IMR-90 (cell line): ENCODE data around the gene GPR176. TPM values are rescaled to one million over a fixed set of nuclear protein-coding genes. Genes with fewer than 3 reads are reported as not detected.

Experiments used
- ATAC-seq: fragments of 200-7000 bp; cut with Tn5 transposase; 2 replicates; pipeline ENCODE4 v1.9.1; 2020; ENCODE audit warnings: low read depth, mild to moderate bottlenecking, moderate library complexity
- BruUV-seq: library from RNA; stranded (reverse); fragments of 400-500 nt; replicated peaks from 2 replicates; lab custom pipeline; 2021; lab: Mats Ljungman, UMichigan
- CTCF ChIA-PET: fragments of 300-600 bp; formaldehyde crosslinking; extraction: SDS; loops from one replicate; lab custom pipeline; 2021; ENCODE audit warnings: antibody characterized with exemption; lab: Yijun Ruan, JAX
- POLR2A ChIA-PET: fragments of 300-600 bp; sonication (Branson Sonifier 250); formaldehyde crosslinking; loops from one replicate; lab custom pipeline; 2022; ENCODE audit warnings: antibody characterized with exemption; ENCODE audit not compliant: unreplicated experiment; lab: Charles Lee
- DNase-seq: peaks from one replicate; pipeline ENCODE4 v3.0.0; 2013
- H2AFZ ChIP-seq: replicated peaks from 2 replicates; pipeline ENCODE3; 2013; ENCODE audit warnings: low read length, mild to moderate bottlenecking; ENCODE audit not compliant: poor library complexity
- H2AK5ac ChIP-seq: 2 replicates; pipeline ENCODE4 v1.6.1; 2013; ENCODE audit warnings: low read depth, low read length, inconsistent platforms
- H2AK9ac ChIP-seq: replicated peaks from 2 replicates; pipeline ENCODE3; 2013; ENCODE audit warnings: mild to moderate bottlenecking, low read depth, low read length, moderate library complexity; ENCODE audit not compliant: poor library complexity
- H2BK120ac ChIP-seq: 2 replicates; pipeline ENCODE4 v1.6.1; 2013; ENCODE audit warnings: low read depth, low read length, inconsistent platforms
- H2BK15ac ChIP-seq: 3 replicates; pipeline ENCODE4 v1.6.1; 2013; ENCODE audit warnings: low read depth, low read length, inconsistent platforms
- H2BK20ac ChIP-seq: 2 replicates; pipeline ENCODE4 v1.6.1; 2013; ENCODE audit warnings: low read depth, mild to moderate bottlenecking, inconsistent platforms, low read length, moderate library complexity
- H2BK5ac ChIP-seq: 2 replicates; pipeline ENCODE4 v1.6.1; 2013; ENCODE audit warnings: mild to moderate bottlenecking, low read depth, low read length, inconsistent platforms; ENCODE audit not compliant: poor library complexity, severe bottlenecking
- H3K14ac ChIP-seq: replicated peaks from 2 replicates; pipeline ENCODE4 v1.6.1; 2013; ENCODE audit warnings: low read depth, low read length, inconsistent platforms
- H3K18ac ChIP-seq: 2 replicates; pipeline ENCODE4 v1.6.1; 2013; ENCODE audit warnings: low read depth, low read length, control low read depth
- H3K23ac ChIP-seq: 2 replicates; pipeline ENCODE4 v1.6.1; 2013; ENCODE audit warnings: low read depth, low read length, inconsistent platforms
- H3K27ac ChIP-seq: 2 replicates; pipeline ENCODE4 v1.5.1; 2013; ENCODE audit warnings: mild to moderate bottlenecking, control low read depth, low read length; ENCODE audit not compliant: insufficient read depth
- H3K27me3 ChIP-seq: 2 replicates; pipeline ENCODE4 v1.6.1; 2013; ENCODE audit warnings: low read length; ENCODE audit not compliant: control insufficient read depth, insufficient read depth
- H3K36me3 ChIP-seq: 2 replicates; pipeline ENCODE4 v1.6.1; 2013; ENCODE audit warnings: low read length, mixed read lengths; ENCODE audit not compliant: control insufficient read depth, insufficient read depth
- H3K4ac ChIP-seq: 2 replicates; pipeline ENCODE4 v1.6.1; 2013; ENCODE audit warnings: low read depth, low read length, inconsistent platforms
- H3K4me1 ChIP-seq: 2 replicates; pipeline ENCODE4 v1.6.1; 2013; ENCODE audit warnings: low read length, mixed read lengths; ENCODE audit not compliant: control insufficient read depth, insufficient read depth
- H3K4me2 ChIP-seq: 2 replicates; pipeline ENCODE4 v1.6.1; 2013; ENCODE audit warnings: low read depth, mild to moderate bottlenecking, control low read depth, low read length, moderate library complexity
- H3K4me3 ChIP-seq: 2 replicates; pipeline ENCODE4 v1.5.1; 2013; ENCODE audit warnings: low read depth, mild to moderate bottlenecking, control low read depth, low read length, moderate library complexity; ENCODE audit not compliant: insufficient read depth
- H3K56ac ChIP-seq: 2 replicates; pipeline ENCODE4 v1.6.1; 2013; ENCODE audit warnings: low read length, inconsistent platforms; ENCODE audit not compliant: insufficient read depth; ENCODE audit errors: extremely low read depth
- H3K79me1 ChIP-seq, 2 experiments: 2 replicates each; pipeline ENCODE4 v1.6.1; 2013; ENCODE audit warnings: low read length in 2 of 2, inconsistent platforms in 1 of 2, low read depth in 1 of 2
- H3K9ac ChIP-seq: 2 replicates; pipeline ENCODE4 v1.6.1; 2013; ENCODE audit warnings: low read depth, low read length, control low read depth
- H3K9me1 ChIP-seq: 2 replicates; pipeline ENCODE4 v1.6.1; 2013; ENCODE audit warnings: low read length, inconsistent platforms; ENCODE audit not compliant: insufficient read depth
- H3K9me3 ChIP-seq: 2 replicates; pipeline ENCODE4 v1.6.1; 2013; ENCODE audit warnings: low read length; ENCODE audit not compliant: control insufficient read depth, insufficient read depth
- H4K20me1 ChIP-seq: 2 replicates; pipeline ENCODE4 v1.6.1; 2013; ENCODE audit warnings: low read length, inconsistent platforms; ENCODE audit not compliant: insufficient read depth
- H4K5ac ChIP-seq: 2 replicates; pipeline ENCODE4 v1.6.1; 2013; ENCODE audit warnings: mild to moderate bottlenecking, low read depth, low read length, control low read depth
- H4K8ac ChIP-seq, 2 experiments: 2 replicates each; pipeline ENCODE4 v1.6.1; 2013; ENCODE audit warnings: low read depth in 2 of 2, low read length in 2 of 2, control low read depth in 1 of 2, inconsistent platforms in 1 of 2
- H4K91ac ChIP-seq: 2 replicates; pipeline ENCODE4 v1.6.1; 2013; ENCODE audit warnings: low read depth, low read length, inconsistent platforms; ENCODE audit not compliant: insufficient read depth
- BHLHE40 ChIP-seq: fragments of 150-350 bp; IDR thresholded peaks from 2 replicates; pipeline ENCODE4 v1.6.1; 2016; ENCODE audit warnings: mild to moderate bottlenecking, low read depth, low read length
- CEBPB ChIP-seq: IDR thresholded peaks from 2 replicates; pipeline ENCODE4 v1.6.1; 2012; ENCODE audit warnings: low read depth, low read length, improper control_type of control experiment
- CHD1 ChIP-seq: IDR thresholded peaks from 2 replicates; pipeline ENCODE4 v1.6.1; 2012; ENCODE audit warnings: low read depth, low read length, improper control_type of control experiment
- CTCF ChIP-seq: conservative IDR thresholded peaks from 2 replicates; pipeline ENCODE4 v1.5.1; 2012; ENCODE audit warnings: mild to moderate bottlenecking, low read depth, low read length, improper control_type of control experiment
- ELK1 ChIP-seq: fragments of 150-350 bp; IDR thresholded peaks from 2 replicates; pipeline ENCODE4 v1.6.1; 2016; ENCODE audit warnings: low read depth, mild to moderate bottlenecking, low read length, moderate library complexity, borderline replicate concordance
- FOS ChIP-seq: fragments of 150-350 bp; IDR thresholded peaks from 2 replicates; pipeline ENCODE4 v1.6.1; 2016; ENCODE audit warnings: low read depth, low read length
- MAFK ChIP-seq: IDR thresholded peaks from 2 replicates; pipeline ENCODE4 v1.6.1; 2012; ENCODE audit warnings: low read depth, low read length, improper control_type of control experiment
- MAZ ChIP-seq: IDR thresholded peaks from 2 replicates; pipeline ENCODE4 v1.6.1; 2012; ENCODE audit warnings: low read depth, mild to moderate bottlenecking, low read length, improper control_type of control experiment, moderate library complexity, borderline replicate concordance
- MXI1 ChIP-seq: IDR thresholded peaks from 2 replicates; pipeline ENCODE4 v1.6.1; 2012; ENCODE audit warnings: low read depth, mild to moderate bottlenecking, low read length, moderate library complexity, borderline replicate concordance
- NFE2L2 ChIP-seq: fragments of 150-350 bp; IDR thresholded peaks from 2 replicates; pipeline ENCODE4 v1.6.1; 2016; ENCODE audit warnings: low read depth, mild to moderate bottlenecking, low read length
- POLR2A ChIP-seq: IDR thresholded peaks from 2 replicates; pipeline ENCODE4 v1.6.1; 2012; ENCODE audit warnings: mild to moderate bottlenecking, low read depth, low read length
- RAD21 ChIP-seq: IDR thresholded peaks from 2 replicates; pipeline ENCODE4 v1.6.1; 2012; ENCODE audit warnings: low read length, improper control_type of control experiment
- RCOR1 ChIP-seq: IDR thresholded peaks from 2 replicates; pipeline ENCODE4 v1.6.1; 2012; ENCODE audit warnings: mild to moderate bottlenecking, low read length, improper control_type of control experiment; ENCODE audit not compliant: insufficient replicate concordance
- RFX5 ChIP-seq: IDR thresholded peaks from 2 replicates; pipeline ENCODE4 v1.8.0; 2012; ENCODE audit warnings: low read depth, mild to moderate bottlenecking, low read length, moderate library complexity
- SMC3 ChIP-seq: fragments of 150-350 bp; IDR thresholded peaks from 2 replicates; pipeline ENCODE4 v1.6.1; 2016; ENCODE audit warnings: low read depth, mild to moderate bottlenecking, antibody characterized with exemption, low read length, moderate library complexity
- USF2 ChIP-seq: fragments of 150-350 bp; IDR thresholded peaks from 2 replicates; pipeline ENCODE4 v1.6.1; 2017; ENCODE audit warnings: mild to moderate bottlenecking, antibody characterized with exemption, low read length, low read depth
- WGBS, 2 experiments: methylation state at CpG; one replicate each; pipeline versions ENCODE4 v1.1.5 to v1.1.7; 2013; ENCODE audit warnings: missing lambda C conversion rate in 2 of 2; ENCODE audit not compliant: insufficient read length in 1 of 2; ENCODE audit errors: extremely low coverage in 2 of 2; 5-methylcytosine and 5-hydroxymethylcytosine counted together
- dilution Hi-C: fragments of 300-500 bp; cut with HindIII; formaldehyde crosslinking; loops from one replicate; pipeline ENCODE4 v1.14.3; 2018; ENCODE audit warnings: low sequenced_read_pairs; ENCODE audit not compliant: unreplicated experiment
- in situ Hi-C: fragments of 300-500 bp; cut with MboI; formaldehyde crosslinking; loops from 3 replicates; pipeline ENCODE4 v1.14.3; 2019; ENCODE audit warnings: low sequenced_read_pairs, inconsistent platforms, mixed read lengths
- intact Hi-C: fragments of 100-400 bp; cut with micrococcal nuclease; formaldehyde crosslinking; loops from 2 replicates; pipeline ENCODE4 v1.10.0; 2022
- polyA plus RNA-seq, 3 experiments: library from polyadenylated mRNA; depleted of rRNA; stranded (reverse); fragments of >200 nt; gene quantifications; 2 replicates each; pipeline ENCODE4 v1.2.3, GENCODE V29; 2012; ENCODE audit warnings: low replicate concordance in 1 of 3
- total RNA-seq: library from RNA; depleted of rRNA; stranded (reverse); fragments of >200 nt; gene quantifications from 2 replicates; pipeline ENCODE4 v1.2.3, GENCODE V29; 2012

The GPR176 gene
- total and polyA plus RNA-seq, 2 of the 4 experiments (the other 2 are of a cell fraction) = 114 to 246 TPM

GRCh38 chr15:39807791-39808190 is 112.3 kb downstream of the GPR176 start:
- Histone ChIP-seq H2BK120ac (no peak overlapping the region), H3K18ac (no peak overlapping the region), H3K23ac (no peak overlapping the region), H4K20me1 (peaks cover 43% of the 10 kb centered on the region), H3K27me3 (no peaks in the 10 kb centered on the region), H3K27ac (no peak overlapping the region), H3K9me1 (peaks cover 15% of the 10 kb centered on the region), H4K5ac (peak overlapping the region; percentile 4; the same call in 1 of the 2 replicates), H2BK20ac (no peak overlapping the region), H2AK5ac (no peak overlapping the region), H4K8ac (no peak overlapping the region), H2BK5ac (no peak overlapping the region), H3K9me3 (no peaks in the 10 kb centered on the region), H4K91ac (no peak overlapping the region), H3K4me2 (no peak overlapping the region), H2AFZ (no peak overlapping the region), H3K56ac (no peak overlapping the region), H3K79me1 (peaks cover 33 to 86% of the 10 kb centered on the region in 2 experiments), H3K36me3 (peaks cover 8% of the 10 kb centered on the region), H3K4me1 (peaks cover 4% of the 10 kb centered on the region; the same call in 1 of the 2 replicates), H3K14ac (no peak overlapping the region), H2AK9ac (no peak overlapping the region), H2BK15ac (no peak overlapping the region), H3K4me3 (no peak overlapping the region), H3K4ac (no peak overlapping the region), H3K9ac (no peak overlapping the region)
- no peak for DNase-seq
- POLR2A ChIA-PET = no interaction called here
- in situ Hi-C loops (no loop called here), intact Hi-C loops (no loop called here), dilution Hi-C loops (no loop called here)
- TF ChIP-seq CEBPB = no peak
- TF ChIP-seq MAFK = no peak
- TF ChIP-seq RCOR1 = no peak
- TF ChIP-seq NFE2L2 = no peak
- no peak for TF ChIP-seq MXI1
- TF ChIP-seq USF2 = no peak
- no peak for TF ChIP-seq BHLHE40
- no peak for TF ChIP-seq CTCF
- no peak for TF ChIP-seq SMC3
- no peak for TF ChIP-seq POLR2A
- no peak for TF ChIP-seq CHD1
- no peak for TF ChIP-seq FOS
- TF ChIP-seq MAZ = no peak
- no peak for TF ChIP-seq RFX5
- TF ChIP-seq ELK1 = no peak
- no peak for TF ChIP-seq RAD21
- no TSS peak for BruUV-seq
- CTCF ChIA-PET = no interaction called here
- ATAC-seq = no peak
- 100% methylated on average over 3 of the region's 4 CpGs; no CpG with 5 or more reads in 1 of the 2 experiments for WGBS, 2 experiments
